OCI-LY7 (cell line): ENCODE results near the gene FAM216A. TPM values are rescaled to one million over a fixed set of nuclear protein-coding genes. Genes with fewer than 3 reads are reported as not detected.

Experiments used
- BruUV-seq: library from RNA; stranded (reverse); fragments of 400-500 nt; replicated peaks from 2 replicates; lab custom pipeline; 2021; lab: Mats Ljungman, UMichigan
- CTCF ChIA-PET: fragments of 300-600 bp; sonication (Branson Sonifier 250); formaldehyde crosslinking; loops from one replicate; lab custom pipeline; 2022; ENCODE audit warnings: antibody characterized with exemption; ENCODE audit not compliant: unreplicated experiment; lab: Charles Lee
- POLR2A ChIA-PET: fragments of 300-600 bp; sonication (Branson Sonifier 250); formaldehyde crosslinking; loops from one replicate; lab custom pipeline; 2022; ENCODE audit warnings: antibody characterized with exemption; lab: Charles Lee
- DNase-seq: peaks from one replicate; pipeline ENCODE4 v3.0.0-alpha.2; 2015; ENCODE audit warnings: low spot score
- H2AFZ ChIP-seq: fragments of 200-600 bp; sonication (generic), shearing (Covaris generic); 2 replicates; pipeline ENCODE4 v1.6.1; 2014; ENCODE audit warnings: mild to moderate bottlenecking, antibody characterized with exemption, low read length, moderate library complexity
- H3K27ac ChIP-seq: fragments of 200-600 bp; sonication (generic); 2 replicates; pipeline ENCODE4 v1.5.1; 2014; ENCODE audit warnings: mixed run types, low read depth, mild to moderate bottlenecking, moderate library complexity, low read length, inconsistent platforms; ENCODE audit not compliant: poor library complexity, severe bottlenecking
- H3K36me3 ChIP-seq: fragments of 200-600 bp; sonication (generic); 2 replicates; pipeline ENCODE4 v1.6.1; 2014; ENCODE audit warnings: mild to moderate bottlenecking, antibody characterized with exemption, low read length, moderate library complexity, mixed read lengths; ENCODE audit not compliant: insufficient read depth
- H3K4me1 ChIP-seq: fragments of 200-600 bp; sonication (generic); 2 replicates; pipeline ENCODE4 v1.5.1; 2014; ENCODE audit warnings: mild to moderate bottlenecking, low read length; ENCODE audit not compliant: insufficient read depth, poor library complexity, severe bottlenecking
- H3K4me2 ChIP-seq: fragments of 200-600 bp; sonication (generic); 2 replicates; pipeline ENCODE4 v1.6.1; 2014; ENCODE audit warnings: mild to moderate bottlenecking, low read length
- H3K4me3 ChIP-seq: fragments of 200-600 bp; sonication (generic); 2 replicates; pipeline ENCODE4 v1.5.1; 2014; ENCODE audit warnings: mild to moderate bottlenecking, low read depth, low read length; ENCODE audit not compliant: poor library complexity, severe bottlenecking
- H3K79me2 ChIP-seq: fragments of 200-600 bp; sonication (generic); 2 replicates; pipeline ENCODE4 v1.6.1; 2016; ENCODE audit warnings: low read depth, mild to moderate bottlenecking, low read length, moderate library complexity, mixed read lengths; ENCODE audit not compliant: insufficient read depth
- H3K9me2 ChIP-seq: fragments of 200-600 bp; sonication (generic); 2 replicates; pipeline ENCODE4 v1.6.1; 2016; ENCODE audit warnings: mild to moderate bottlenecking, low read length, mixed read lengths; ENCODE audit not compliant: insufficient read depth
- H3K9me3 ChIP-seq: fragments of 200-600 bp; sonication (generic); 2 replicates; pipeline ENCODE4 v1.6.1; 2014; ENCODE audit warnings: mild to moderate bottlenecking, mixed run types, low read length, mixed read lengths
- H4K20me1 ChIP-seq: fragments of 200-600 bp; sonication (generic); 2 replicates; pipeline ENCODE4 v1.6.1; 2014; ENCODE audit warnings: mild to moderate bottlenecking, antibody characterized with exemption, low read length, moderate library complexity, mixed read lengths; ENCODE audit not compliant: insufficient read depth
- EZH2phosphoT487 ChIP-seq: fragments of 200-600 bp; sonication (generic); IDR thresholded peaks from 2 replicates; pipeline ENCODE4 v1.6.1; 2018; ENCODE audit warnings: low read depth, borderline replicate concordance, mild to moderate bottlenecking, mixed run types, antibody characterized with exemption, low read length, moderate library complexity, mixed read lengths
- intact Hi-C: fragments of 100-400 bp; cut with micrococcal nuclease; formaldehyde crosslinking; loops from one replicate; pipeline ENCODE4 v1.10.0; 2022; ENCODE audit not compliant: unreplicated experiment
- total RNA-seq, 2 experiments: library from RNA; depleted of rRNA in 1 of 2; stranded (reverse); fragments of >200 nt in 1 of 2; shearing (Covaris generic) in 1 of 2; gene quantifications; 2 replicates each; pipeline ENCODE4 v1.2.3, GENCODE V29; 2014 to 2022
- TF ChIP-seq, protein P1 (sequence below): fragments of 200-600 bp; sonication (generic); conservative IDR thresholded peaks from 2 replicates; pipeline ENCODE4 v1.5.1; 2014; ENCODE audit warnings: mild to moderate bottlenecking, antibody characterized with exemption, low read length, moderate library complexity, mixed read lengths

Gene FAM216A
- total RNA-seq, 2 experiments from 2014 or later: 62.4 to 62.5 TPM

DNA sequence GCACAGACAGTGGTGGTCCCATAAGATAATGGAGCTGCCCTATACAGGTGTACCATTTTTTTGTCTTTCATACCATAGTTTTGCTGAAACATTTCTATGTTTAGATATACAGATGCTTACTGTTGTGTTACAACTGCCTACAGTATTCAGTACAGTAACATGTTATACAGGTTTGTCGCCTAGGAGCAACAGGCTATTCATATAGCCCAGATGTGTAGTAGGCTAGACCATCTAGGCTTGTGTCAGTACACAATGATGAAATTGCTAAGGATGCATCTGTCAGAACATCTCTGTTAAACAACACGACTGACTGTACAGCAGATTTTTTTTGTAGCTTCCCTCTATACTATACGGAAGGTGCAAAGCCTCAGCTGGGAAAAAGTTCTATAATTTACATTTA, 64.0 kb downstream of the FAM216A start:
- Histone ChIP-seq H3K79me2 (peaks cover 9% of the 10 kb centered on the region; the same call in 1 of the 2 replicates), H3K36me3 (peaks cover 82% of the 10 kb centered on the region), H3K4me3 (no peak overlapping the region), H3K4me2 (no peak overlapping the region; the same call in 1 of the 2 replicates), H3K9me3 (no peaks in the 10 kb centered on the region), H4K20me1 (no peaks in the 10 kb centered on the region), H2AFZ (no peak overlapping the region), H3K4me1 (peaks cover 35% of the 10 kb centered on the region), H3K9me2 (no peaks in the 10 kb centered on the region), H3K27ac (no peak overlapping the region)
- CTCF ChIA-PET: no interaction called here
- BruUV-seq: no TSS peak
- TF ChIP-seq EZH2phosphoT487: no peak
- TF ChIP-seq, protein P1, sequence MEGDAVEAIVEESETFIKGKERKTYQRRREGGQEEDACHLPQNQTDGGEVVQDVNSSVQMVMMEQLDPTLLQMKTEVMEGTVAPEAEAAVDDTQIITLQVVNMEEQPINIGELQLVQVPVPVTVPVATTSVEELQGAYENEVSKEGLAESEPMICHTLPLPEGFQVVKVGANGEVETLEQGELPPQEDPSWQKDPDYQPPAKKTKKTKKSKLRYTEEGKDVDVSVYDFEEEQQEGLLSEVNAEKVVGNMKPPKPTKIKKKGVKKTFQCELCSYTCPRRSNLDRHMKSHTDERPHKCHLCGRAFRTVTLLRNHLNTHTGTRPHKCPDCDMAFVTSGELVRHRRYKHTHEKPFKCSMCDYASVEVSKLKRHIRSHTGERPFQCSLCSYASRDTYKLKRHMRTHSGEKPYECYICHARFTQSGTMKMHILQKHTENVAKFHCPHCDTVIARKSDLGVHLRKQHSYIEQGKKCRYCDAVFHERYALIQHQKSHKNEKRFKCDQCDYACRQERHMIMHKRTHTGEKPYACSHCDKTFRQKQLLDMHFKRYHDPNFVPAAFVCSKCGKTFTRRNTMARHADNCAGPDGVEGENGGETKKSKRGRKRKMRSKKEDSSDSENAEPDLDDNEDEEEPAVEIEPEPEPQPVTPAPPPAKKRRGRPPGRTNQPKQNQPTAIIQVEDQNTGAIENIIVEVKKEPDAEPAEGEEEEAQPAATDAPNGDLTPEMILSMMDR: no peak
- intact Hi-C loops: no loop called here
- POLR2A ChIA-PET: interaction anchor here (0.6 to 2.8 kb wide), 5 partner anchors 13 to 85 kb away, joined by 3 to 18 read pairs (median 4); no protein-coding TSS in a partner anchor
- DNase-seq: no peak

DNA sequence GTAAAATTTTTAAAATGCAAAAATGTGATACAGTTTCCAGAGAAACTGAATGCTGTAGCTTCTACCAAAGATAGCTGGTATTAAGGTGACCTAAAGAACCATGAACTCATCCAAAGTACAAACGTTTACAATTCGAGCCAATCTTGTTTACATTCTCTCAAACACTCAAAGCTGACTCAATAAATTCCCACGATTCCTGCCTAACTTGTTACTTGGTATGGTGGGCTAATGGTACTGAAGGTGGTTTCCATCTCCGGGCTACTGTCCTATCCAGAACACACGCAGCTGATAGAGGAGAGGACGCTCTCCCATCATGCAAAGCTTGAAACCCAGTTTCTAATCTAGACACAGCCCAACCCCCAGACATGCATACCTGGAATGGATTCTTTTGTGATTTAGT, 65.0 kb downstream of the FAM216A start:
- TF ChIP-seq, protein P1: no peak
- TF ChIP-seq EZH2phosphoT487: no peak
- Histone ChIP-seq H3K27ac (no peak overlapping the region), H3K9me2 (no peaks in the 10 kb centered on the region), H3K79me2 (peaks cover 9% of the 10 kb centered on the region; the same call in 1 of the 2 replicates), H4K20me1 (no peaks in the 10 kb centered on the region), H3K4me3 (no peak overlapping the region), H3K9me3 (no peaks in the 10 kb centered on the region), H3K36me3 (peaks cover 91% of the 10 kb centered on the region), H2AFZ (no peak overlapping the region), H3K4me2 (no peak overlapping the region), H3K4me1 (peaks cover 35% of the 10 kb centered on the region)
- intact Hi-C loops: no loop called here
- BruUV-seq: TSS peak; percentile 14
- POLR2A ChIA-PET: interaction anchor here (0.6 to 2.8 kb wide), 6 partner anchors 14 to 523 kb away, joined by 3 to 18 read pairs (median 4); no protein-coding TSS in a partner anchor
- no peak for DNase-seq
- CTCF ChIA-PET: interaction anchor here (0.6 kb wide), 1 partner anchor 68 kb away, joined by 3 read pairs; no protein-coding TSS in a partner anchor

DNA sequence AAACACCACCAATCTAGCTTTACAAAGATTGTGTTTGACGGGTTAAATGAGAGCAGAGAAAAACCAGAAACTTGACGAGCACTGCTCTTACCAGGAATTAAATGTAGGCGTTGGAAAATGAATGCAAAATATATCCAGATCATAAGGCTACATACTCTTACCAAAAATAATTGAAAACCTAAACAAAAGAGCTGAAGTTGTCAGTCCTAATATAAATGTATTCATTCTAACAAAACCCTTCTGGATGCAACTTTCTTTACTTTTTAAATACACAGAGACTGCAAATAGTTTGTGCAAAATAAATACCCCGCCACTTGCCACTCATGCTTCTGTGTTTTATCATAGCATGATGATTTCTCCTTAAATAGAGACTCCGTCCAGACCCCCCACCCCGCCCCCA, 66.2 kb downstream of the FAM216A start:
- H3K9me3 ChIP-seq: no peaks in the 10 kb centered on the region
- H4K20me1 ChIP-seq: no peaks in the 10 kb centered on the region
- H3K4me1 ChIP-seq: peaks cover 40% of the 10 kb centered on the region
- no peak overlapping the region for H3K27ac ChIP-seq
- no peak for DNase-seq
- no peak overlapping the region for H2AFZ ChIP-seq
- H3K79me2 ChIP-seq: peaks cover 13% of the 10 kb centered on the region; the same call in 1 of the 2 replicates
- no peak overlapping the region for H3K4me2 ChIP-seq
- BruUV-seq: no TSS peak
- intact Hi-C loops: no loop called here
- H3K4me3 ChIP-seq: no peak overlapping the region
- ChIA-PET CTCF (interaction anchor here (1.0 kb wide), 1 partner anchor 18 kb away, joined by 3 read pairs; no protein-coding TSS in a partner anchor), POLR2A (interaction anchor here (0.6 to 1.4 kb wide), 4 partner anchors 11 to 35 kb away, joined by 3 to 6 read pairs (median 4); no protein-coding TSS in a partner anchor)
- TF ChIP-seq EZH2phosphoT487: no peak
- TF ChIP-seq, protein P1: no peak
- H3K9me2 ChIP-seq: no peaks in the 10 kb centered on the region
- peaks cover 99% of the 10 kb centered on the region for H3K36me3 ChIP-seq
